HG03196 (cell line): ENCODE data around the gene SEMA6D.

Experiments used
- ATAC-seq: cut with Tn5 transposase; IDR thresholded peaks from one replicate; pipeline ENCODE4 v1.9.1; 2021; ENCODE audit not compliant: unreplicated experiment

The SEMA6D gene

GRCh38 chr15:47741907-47742306 lies 24.6 kb downstream of the SEMA6D start:
- no peak for ATAC-seq

- no peak for ATAC-seq
These were observed 25.0 kb downstream of the SEMA6D start for GRCh38 chr15:47742334-47742733.

- ATAC-seq = no peak
These were observed 25.4 kb downstream of the SEMA6D start for GRCh38 chr15:47742742-47743141.

GRCh38 chr15:47743385-47743784 lies 26.1 kb downstream of the SEMA6D start:
- no peak for ATAC-seq

GRCh38 chr15:47743886-47744285 lies 26.6 kb downstream of the SEMA6D start:
- no peak for ATAC-seq

GRCh38 chr15:47744496-47744895 lies 27.2 kb downstream of the SEMA6D start:
- no peak for ATAC-seq

- no peak for ATAC-seq
These were observed 27.7 kb downstream of the SEMA6D start for GRCh38 chr15:47744973-47745372.

- no peak for ATAC-seq
These were observed 29.2 kb downstream of the SEMA6D start for GRCh38 chr15:47746516-47746915.

GRCh38 chr15:47750030-47750739 lies 32.9 kb downstream of the SEMA6D start:
- no peak for ATAC-seq

- ATAC-seq = no peak
These were observed 33.5 kb downstream of the SEMA6D start for GRCh38 chr15:47750740-47751262.

GRCh38 chr15:47753591-47753990 lies 36.3 kb downstream of the SEMA6D start:
- no peak for ATAC-seq

GRCh38 chr15:47754312-47754711 lies 37.0 kb downstream of the SEMA6D start:
- no peak for ATAC-seq

- ATAC-seq = no peak
These were observed 38.6 kb downstream of the SEMA6D start for GRCh38 chr15:47755941-47756340.

- no peak for ATAC-seq
These were observed 39.6 kb downstream of the SEMA6D start for GRCh38 chr15:47756872-47757271.

- no peak for ATAC-seq
These were observed 40.0 kb downstream of the SEMA6D start for GRCh38 chr15:47757331-47757730.

GRCh38 chr15:47762621-47763020 lies 45.3 kb downstream of the SEMA6D start:
- no peak for ATAC-seq

GRCh38 chr15:47764666-47765065 lies 47.4 kb downstream of the SEMA6D start:
- ATAC-seq = no peak

- no peak for ATAC-seq
These were observed 49.1 kb downstream of the SEMA6D start for GRCh38 chr15:47766406-47766805.

GRCh38 chr15:47767035-47767434 lies 49.7 kb downstream of the SEMA6D start:
- no peak for ATAC-seq

- no peak for ATAC-seq
These were observed 51.4 kb downstream of the SEMA6D start for GRCh38 chr15:47768735-47769134.

- no peak for ATAC-seq
These were observed 51.9 kb downstream of the SEMA6D start for GRCh38 chr15:47769166-47769565.

GRCh38 chr15:47773143-47773542 lies 55.8 kb downstream of the SEMA6D start:
- no peak for ATAC-seq

- no peak for ATAC-seq
These were observed 61.0 kb downstream of the SEMA6D start for GRCh38 chr15:47778263-47778770.
